Measurements from ENCODE around the gene DZIP3.

DNA sequence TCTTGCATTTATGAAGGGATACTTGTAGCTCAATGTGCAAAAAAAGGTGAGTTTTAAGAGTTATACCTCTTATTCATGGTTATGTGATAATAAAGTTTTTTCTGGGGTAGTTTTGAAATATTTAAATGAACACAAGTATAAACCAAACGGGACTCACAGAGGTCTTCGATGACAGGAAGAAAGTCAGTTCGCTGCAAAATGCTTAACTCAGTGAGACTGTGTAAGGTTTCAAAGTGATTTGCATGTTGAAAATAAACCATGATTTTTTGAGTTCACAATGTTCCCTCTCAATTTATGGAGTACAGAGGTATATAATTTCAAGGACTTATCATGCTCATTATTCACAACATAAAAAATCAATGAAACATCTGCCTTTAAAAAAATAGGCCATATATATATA is 42.8 kb upstream of the DZIP3 start:
- TF ChIP-seq CTCF (IDR thresholded peaks at IDR 0.05) (no peak), POLR2AphosphoS5 (IDR thresholded peaks at IDR 0.05; ENCODE audit: insufficient read depth in 1 of 2, low read depth in 1 of 2) (no peak), POLR2A (IDR thresholded peaks at IDR 0.05) (no peak)

Measured in vagina (tissue), 2 donors.